NCI-H1105 treated with DMSO at 0.1 percent for 48 hours (cell line): ENCODE results near the gene AOC3.
"Not testable (repeated sequence)": the region's sequence is repeated elsewhere in the genome, so short reads cannot be mapped to it uniquely, and the experiment has no call there.

Experiments used
- DNase-seq: peaks from one replicate; lab custom pipeline; 2025; lab: John Stamatoyannopoulos, UW

The AOC3 gene

GRCh38 chr17:42891539-42892152 is 40.6 kb downstream of the AOC3 start:
- no peak for DNase-seq

GRCh38 chr17:42893359-42893758 is 42.4 kb downstream of the AOC3 start:
- no peak for DNase-seq

GRCh38 chr17:42894283-42895184 is 43.5 kb downstream of the AOC3 start:
- no peak for DNase-seq

GRCh38 chr17:42895185-42895555 is 44.2 kb downstream of the AOC3 start:
- no peak for DNase-seq

GRCh38 chr17:42898147-42898811 is 47.3 kb downstream of the AOC3 start:
- no peak for DNase-seq

- not testable (repeated sequence) for DNase-seq
Observed at GRCh38 chr17:42899981-42900380, 49.0 kb downstream of the AOC3 start.

GRCh38 chr17:42900460-42901331 is 49.7 kb downstream of the AOC3 start, which contains the start of gene G6PC1:
Gene G6PC1 (plus strand): TSS chr17:42900799. CDS start chr17:42900877, 78 bp downstream.
- DNase-seq, result no peak

- no peak for DNase-seq
Observed at GRCh38 chr17:42901535-42902229, 50.7 kb downstream of the AOC3 start.

- no peak for DNase-seq
Observed at GRCh38 chr17:42904110-42904469, 53.1 kb downstream of the AOC3 start.

GRCh38 chr17:42906772-42907446 is 55.9 kb downstream of the AOC3 start:
- DNase-seq, result no peak
